ENCODE data around the gene CREB1. TPM values are rescaled to one million over a fixed set of nuclear protein-coding genes. Genes with fewer than 3 reads are reported as not detected.

CREB1 gene
- polyA plus RNA-seq, 1 experiment: 38.3 TPM

DNA sequence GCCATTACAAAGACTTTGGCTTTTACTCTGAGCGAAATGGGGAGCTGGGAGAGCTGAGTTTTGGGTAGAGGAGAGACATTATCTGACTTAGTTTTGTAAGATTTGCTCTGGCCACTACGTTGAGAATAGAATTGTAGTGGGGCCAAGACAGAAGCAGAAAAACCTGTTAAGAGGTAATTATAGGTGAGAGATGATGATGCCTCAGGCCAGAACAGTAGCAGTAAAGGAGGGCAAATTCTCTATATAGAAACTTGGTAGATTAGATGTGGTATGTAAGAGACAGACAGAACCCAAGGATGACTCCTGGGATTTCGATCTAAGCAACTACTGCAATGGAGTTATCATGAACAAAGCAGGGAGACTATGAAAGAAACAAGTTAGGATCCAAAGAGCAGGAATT lies 17.4 kb upstream of the CREB1 start:
- no peaks in the 10 kb centered on the region for H3K9me3 ChIP-seq (ENCODE audit: control insufficient read depth, insufficient read depth, low read length)
- TF ChIP-seq, protein P1, sequence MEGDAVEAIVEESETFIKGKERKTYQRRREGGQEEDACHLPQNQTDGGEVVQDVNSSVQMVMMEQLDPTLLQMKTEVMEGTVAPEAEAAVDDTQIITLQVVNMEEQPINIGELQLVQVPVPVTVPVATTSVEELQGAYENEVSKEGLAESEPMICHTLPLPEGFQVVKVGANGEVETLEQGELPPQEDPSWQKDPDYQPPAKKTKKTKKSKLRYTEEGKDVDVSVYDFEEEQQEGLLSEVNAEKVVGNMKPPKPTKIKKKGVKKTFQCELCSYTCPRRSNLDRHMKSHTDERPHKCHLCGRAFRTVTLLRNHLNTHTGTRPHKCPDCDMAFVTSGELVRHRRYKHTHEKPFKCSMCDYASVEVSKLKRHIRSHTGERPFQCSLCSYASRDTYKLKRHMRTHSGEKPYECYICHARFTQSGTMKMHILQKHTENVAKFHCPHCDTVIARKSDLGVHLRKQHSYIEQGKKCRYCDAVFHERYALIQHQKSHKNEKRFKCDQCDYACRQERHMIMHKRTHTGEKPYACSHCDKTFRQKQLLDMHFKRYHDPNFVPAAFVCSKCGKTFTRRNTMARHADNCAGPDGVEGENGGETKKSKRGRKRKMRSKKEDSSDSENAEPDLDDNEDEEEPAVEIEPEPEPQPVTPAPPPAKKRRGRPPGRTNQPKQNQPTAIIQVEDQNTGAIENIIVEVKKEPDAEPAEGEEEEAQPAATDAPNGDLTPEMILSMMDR (IDR thresholded peaks at IDR 0.05; ENCODE audit: low read depth, low read length): no peak
- CTCF ChIA-PET: interaction anchor here (1.2 kb wide), 1 partner anchor 315 kb away, joined by 3 read pairs; no protein-coding TSS in a partner anchor
- no peak overlapping the region for H3K27ac ChIP-seq (ENCODE audit: low read depth, low read length)
- no peak for DNase-seq (ENCODE audit: low read depth, low spot score)
- no peak overlapping the region for H3K4me3 ChIP-seq (ENCODE audit: low read depth, low read length)
- H3K27me3 ChIP-seq (ENCODE audit: control insufficient read depth, insufficient read depth, low read length): no peaks in the 10 kb centered on the region
- POLR2A ChIA-PET: no interaction called here

DNA sequence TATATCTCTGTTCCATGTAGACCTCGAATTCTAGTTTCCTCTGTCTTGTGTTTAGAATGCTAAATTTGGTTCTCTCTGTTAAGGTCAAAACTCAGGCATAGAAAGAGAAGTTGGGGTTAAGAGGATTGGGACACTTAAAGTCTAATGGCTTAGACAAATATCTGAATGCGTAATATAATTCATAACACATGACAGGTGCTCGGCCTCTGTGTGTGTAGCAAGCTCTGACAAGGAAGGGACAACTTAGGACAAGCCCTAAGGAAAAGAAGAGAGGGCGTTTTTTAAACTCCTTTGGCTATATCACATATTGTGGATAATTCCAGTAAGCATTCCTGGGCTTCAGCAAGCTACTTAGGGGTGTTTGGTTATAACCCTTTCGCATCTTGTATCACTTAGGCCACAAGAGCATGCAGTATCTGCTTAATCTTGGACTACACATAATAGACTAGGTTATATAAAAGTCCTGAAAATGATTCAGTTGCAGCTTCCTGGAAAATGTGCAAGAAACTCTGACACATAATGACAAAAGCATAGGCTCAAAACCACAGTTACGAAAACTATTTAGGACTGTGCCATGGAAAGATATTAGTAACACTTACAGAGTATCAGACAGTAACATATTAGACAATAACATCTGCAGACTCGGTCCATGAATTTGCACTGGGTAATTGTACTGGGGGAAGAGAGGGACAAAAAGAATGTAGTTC lies 16.1 kb upstream of the CREB1 start:
- no peak overlapping the region for H3K4me3 ChIP-seq (ENCODE audit: low read depth, low read length)
- CTCF ChIA-PET: no interaction called here
- TF ChIP-seq, protein P1 (IDR thresholded peaks at IDR 0.05; ENCODE audit: low read depth, low read length): no peak

DNA sequence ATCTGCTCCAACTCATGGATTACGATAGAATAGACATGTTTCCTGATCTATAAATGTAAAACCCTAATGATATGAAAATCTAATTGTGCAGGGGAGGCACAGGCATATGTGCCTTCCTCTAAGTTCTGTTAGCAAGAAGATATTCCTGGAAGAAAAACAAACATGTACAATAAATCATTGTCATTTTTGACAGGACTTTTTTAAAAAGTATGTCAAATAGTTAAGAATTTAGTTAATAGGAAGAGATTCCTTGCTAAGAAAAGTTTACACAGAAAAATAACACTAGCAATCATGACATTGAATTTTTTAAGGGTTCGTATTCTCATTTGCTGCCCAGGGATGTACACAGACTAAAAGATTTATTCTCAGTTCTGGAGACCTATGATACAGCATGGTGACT lies 15.3 kb upstream of the CREB1 start:
- Histone ChIP-seq H3K4me3 (ENCODE audit: low read depth, low read length) (no peak overlapping the region), H3K9me3 (ENCODE audit: control insufficient read depth, insufficient read depth, low read length) (no peaks in the 10 kb centered on the region), H3K27ac (ENCODE audit: low read depth, low read length) (no peak overlapping the region), H3K27me3 (ENCODE audit: control insufficient read depth, insufficient read depth, low read length) (no peaks in the 10 kb centered on the region)
- CTCF ChIA-PET: interaction anchor here (0.9 kb wide), 1 partner anchor 15 kb away, joined by 3 read pairs; the partner anchor contains the start of gene CREB1
- POLR2A ChIA-PET: interaction anchor here (1.0 to 1.9 kb wide), 3 partner anchors 10 to 103 kb away, joined by 5 to 8 read pairs (median 7); partner anchors contain the start of gene CREB1
- TF ChIP-seq, protein P1 (IDR thresholded peaks at IDR 0.05; ENCODE audit: low read depth, low read length): no peak
- DNase-seq (ENCODE audit: low read depth, low spot score): no peak

More for the DNA sequence above, 16.1 kb upstream of the CREB1 start:
- no peaks in the 10 kb centered on the region for H3K27me3 ChIP-seq (ENCODE audit: control insufficient read depth, insufficient read depth, low read length)
- POLR2A ChIA-PET: interaction anchor here (1.0 to 1.9 kb wide), 3 partner anchors 9 to 104 kb away, joined by 5 to 8 read pairs (median 7); partner anchors contain the start of gene CREB1
- DNase-seq (ENCODE audit: low read depth, low spot score): peak; percentile 80
- no peaks in the 10 kb centered on the region for H3K9me3 ChIP-seq (ENCODE audit: control insufficient read depth, insufficient read depth, low read length)
- H3K27ac ChIP-seq (ENCODE audit: low read depth, low read length): peak overlapping the region; percentile 50

DNA sequence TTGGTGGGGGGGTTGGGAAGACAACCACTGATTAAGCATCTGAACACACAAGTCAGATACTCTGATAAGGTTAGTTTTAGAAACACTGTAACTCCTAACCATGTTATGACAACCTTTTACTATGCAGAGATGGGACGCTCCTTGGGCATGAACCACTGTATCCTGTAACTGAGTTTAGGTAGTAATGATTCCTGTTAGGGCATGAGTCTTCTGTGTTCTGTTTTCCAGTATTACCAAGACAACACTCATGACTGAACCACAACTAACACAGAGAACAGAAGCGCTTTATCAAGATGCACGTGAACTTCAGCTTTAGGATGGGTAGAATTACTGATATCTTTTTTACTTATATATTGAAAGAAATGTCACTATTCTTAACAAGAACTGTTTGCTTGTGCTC lies 14.1 kb upstream of the CREB1 start:
- Histone ChIP-seq H3K9me3 (ENCODE audit: control insufficient read depth, insufficient read depth, low read length) (no peaks in the 10 kb centered on the region), H3K27ac (ENCODE audit: low read depth, low read length) (no peak overlapping the region), H3K27me3 (ENCODE audit: control insufficient read depth, insufficient read depth, low read length) (no peaks in the 10 kb centered on the region), H3K4me3 (ENCODE audit: low read depth, low read length) (no peak overlapping the region)
- TF ChIP-seq, protein P1 (IDR thresholded peaks at IDR 0.05; ENCODE audit: low read depth, low read length): no peak
- no peak for DNase-seq (ENCODE audit: low read depth, low spot score)
- POLR2A ChIA-PET: no interaction called here
- CTCF ChIA-PET: no interaction called here

DNA sequence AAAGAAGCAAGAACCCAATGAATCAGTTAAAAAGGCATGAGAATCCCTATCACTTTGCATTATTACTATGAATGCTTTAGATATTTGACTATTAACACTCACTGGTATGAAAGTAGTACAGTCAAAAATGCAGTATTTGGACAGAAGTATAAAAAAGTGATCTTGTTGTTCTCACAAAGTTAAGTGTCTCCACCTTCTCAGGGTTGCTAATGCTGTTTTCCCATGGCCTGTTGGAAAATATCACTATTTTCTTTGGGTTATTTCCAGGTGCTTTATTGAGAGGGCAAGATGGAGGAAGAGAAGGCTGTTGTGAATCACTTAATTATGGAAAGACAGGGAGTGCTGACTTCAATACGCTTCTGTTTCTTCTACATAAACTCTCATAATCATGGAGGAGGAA lies 13.6 kb upstream of the CREB1 start:
- H3K27me3 ChIP-seq (ENCODE audit: control insufficient read depth, insufficient read depth, low read length): no peaks in the 10 kb centered on the region
- no peak for DNase-seq (ENCODE audit: low read depth, low spot score)
- ChIA-PET CTCF (no interaction called here), POLR2A (no interaction called here)
- no peak overlapping the region for H3K27ac ChIP-seq (ENCODE audit: low read depth, low read length)
- no peaks in the 10 kb centered on the region for H3K9me3 ChIP-seq (ENCODE audit: control insufficient read depth, insufficient read depth, low read length)
- no peak overlapping the region for H3K4me3 ChIP-seq (ENCODE audit: low read depth, low read length)
- TF ChIP-seq, protein P1 (IDR thresholded peaks at IDR 0.05; ENCODE audit: low read depth, low read length): no peak
